Keratinocyte (primary cell): ENCODE results near the gene GAB1. TPM values are rescaled to one million over a fixed set of nuclear protein-coding genes. Genes with fewer than 3 reads are reported as not detected.

Source experiments
- DNase-seq: peaks from one replicate; pipeline ENCODE4 v3.0.0-alpha.2; 2011; ENCODE audit warnings: low read depth, missing footprints, low spot score
- FAIRE-seq: peaks from 2 replicates; lab custom pipeline; 2011; peaks lifted over from hg19 to GRCh38; lab: Jason Lieb, UNC
- H2AFZ ChIP-seq: 2 replicates; pipeline ENCODE4 v1.6.0; 2012; ENCODE audit warnings: low read length, control low read depth, inconsistent platforms; ENCODE audit not compliant: control insufficient read depth
- H3K27ac ChIP-seq: 2 replicates; pipeline ENCODE4 v1.5.1; 2011; ENCODE audit warnings: low read length; ENCODE audit not compliant: control insufficient read depth, insufficient read depth
- H3K27me3 ChIP-seq: 3 replicates; pipeline ENCODE4 v1.6.0; 2011; ENCODE audit warnings: low read length; ENCODE audit not compliant: control insufficient read depth, insufficient read depth; ENCODE audit errors: extremely low read depth
- H3K36me3 ChIP-seq, 2 experiments: 2 replicates in 1 of 2; 3 replicates in 1 of 2; pipeline ENCODE4 v1.5.1; 2011; ENCODE audit warnings: low read length in 2 of 2, mild to moderate bottlenecking in 1 of 2; ENCODE audit not compliant: control insufficient read depth in 2 of 2, insufficient read depth in 2 of 2; ENCODE audit errors: extremely low read depth in 1 of 2
- H3K4me1 ChIP-seq: 3 replicates; pipeline ENCODE4 v1.5.1; 2011; ENCODE audit warnings: low read length; ENCODE audit not compliant: control insufficient read depth, insufficient read depth; ENCODE audit errors: extremely low read depth
- H3K4me2 ChIP-seq: 3 replicates; pipeline ENCODE4 v1.6.0; 2011; ENCODE audit warnings: low read depth, low read length; ENCODE audit not compliant: control insufficient read depth, insufficient read depth; ENCODE audit errors: extremely low read depth
- H3K4me3 ChIP-seq, 3 experiments: fragments of 200-600 bp in 1 of 3; sonication (generic) in 1 of 3; 2 replicates in 2 of 3; 3 replicates in 1 of 3; pipeline ENCODE4 v1.5.1; 2011 to 2016; ENCODE audit warnings: low read length in 3 of 3, mild to moderate bottlenecking in 3 of 3, control low read depth in 2 of 3, inconsistent platforms in 1 of 3, low read depth in 1 of 3, mixed read lengths in 1 of 3, mixed run types in 1 of 3, moderate library complexity in 1 of 3; ENCODE audit not compliant: control insufficient read depth in 2 of 3, insufficient read depth in 2 of 3; ENCODE audit errors: extremely low read depth in 1 of 3
- H3K79me2 ChIP-seq: 2 replicates; pipeline ENCODE4 v1.6.0; 2012; ENCODE audit warnings: low read length; ENCODE audit not compliant: control insufficient read depth, insufficient read depth
- H3K9ac ChIP-seq: 3 replicates; pipeline ENCODE4 v1.6.0; 2011; ENCODE audit warnings: low read length; ENCODE audit not compliant: control insufficient read depth, insufficient read depth; ENCODE audit errors: extremely low read depth
- H3K9me1 ChIP-seq: 3 replicates; pipeline ENCODE4 v1.6.0; 2011; ENCODE audit warnings: low read length; ENCODE audit not compliant: control insufficient read depth, insufficient read depth; ENCODE audit errors: extremely low read depth
- H3K9me3 ChIP-seq: 2 replicates; pipeline ENCODE4 v1.5.1; 2012; ENCODE audit warnings: low read depth, low read length; ENCODE audit not compliant: control insufficient read depth
- H4K20me1 ChIP-seq: 3 replicates; pipeline ENCODE4 v1.6.0; 2011; ENCODE audit warnings: low read length; ENCODE audit not compliant: control insufficient read depth, insufficient read depth; ENCODE audit errors: extremely low read depth
- EZH2 ChIP-seq: IDR thresholded peaks from one replicate; pipeline ENCODE4 v1.6.1; 2012; ENCODE audit warnings: inconsistent platforms, mild to moderate bottlenecking, low read length, moderate library complexity
- dilution Hi-C: fragments of 300-500 bp; cut with MboI; formaldehyde crosslinking; loops from one replicate; pipeline ENCODE4 v1.7.0; 2020; ENCODE audit warnings: low sequenced_read_pairs; ENCODE audit not compliant: extremely low pct_ligation_motif_present
- polyA plus RNA-seq, 5 experiments: library from polyadenylated mRNA; depleted of rRNA in 3 of 5; stranded (reverse) in 3 of 5; stranded (forward) in 1 of 5; unstranded in 1 of 5; fragments of >200 nt; gene quantifications; 1 replicate in 1 of 5; 2 replicates in 3 of 5; 3 replicates in 1 of 5; pipeline versions ENCODE4 v1.2.1 to v1.2.3, GENCODE V29; 2011 to 2012; ENCODE audit warnings: missing spikeins in 2 of 5, low read depth in 1 of 5, low replicate concordance in 1 of 5
- TF ChIP-seq, protein P1 (sequence below), 3 experiments: IDR thresholded peaks in 1 of 3; conservative IDR thresholded peaks in 1 of 3; optimal IDR thresholded peaks in 1 of 3; 2 replicates in 2 of 3; 3 replicates in 1 of 3; pipeline versions ENCODE3 to v1.5.1; 2011; ENCODE audit warnings: low read length in 3 of 3, mild to moderate bottlenecking in 3 of 3, moderate library complexity in 2 of 3, control low read depth in 1 of 3, inconsistent platforms in 1 of 3; ENCODE audit not compliant: insufficient read depth in 2 of 3; ENCODE audit errors: extremely low read depth in 1 of 3

Gene GAB1
- polyA plus RNA-seq, 1 donor (not counting 4 experiments of a cell fraction or from before 2014, with no cell fraction given), result 11.0 TPM

GRCh38 chr4:143502231-143502630 is 165.6 kb downstream of the GAB1 start:
- dilution Hi-C loops, result no loop called here
- FAIRE-seq (no peak), DNase-seq (no peak)
- Histone ChIP-seq H3K9me1 (no peaks in the 10 kb centered on the region), H4K20me1 (no peaks in the 10 kb centered on the region), H3K4me3 (no peak overlapping the region), H3K36me3 (no peaks in the 10 kb centered on the region), H3K27ac (no peak overlapping the region), H3K4me1 (no peaks in the 10 kb centered on the region), H3K9ac (no peak overlapping the region), H3K27me3 (no peaks in the 10 kb centered on the region), H3K79me2 (no peaks in the 10 kb centered on the region), H2AFZ (no peak overlapping the region), H3K4me2 (no peak overlapping the region), H3K9me3 (no peaks in the 10 kb centered on the region)
- no peak for TF ChIP-seq EZH2
- TF ChIP-seq, protein P1, sequence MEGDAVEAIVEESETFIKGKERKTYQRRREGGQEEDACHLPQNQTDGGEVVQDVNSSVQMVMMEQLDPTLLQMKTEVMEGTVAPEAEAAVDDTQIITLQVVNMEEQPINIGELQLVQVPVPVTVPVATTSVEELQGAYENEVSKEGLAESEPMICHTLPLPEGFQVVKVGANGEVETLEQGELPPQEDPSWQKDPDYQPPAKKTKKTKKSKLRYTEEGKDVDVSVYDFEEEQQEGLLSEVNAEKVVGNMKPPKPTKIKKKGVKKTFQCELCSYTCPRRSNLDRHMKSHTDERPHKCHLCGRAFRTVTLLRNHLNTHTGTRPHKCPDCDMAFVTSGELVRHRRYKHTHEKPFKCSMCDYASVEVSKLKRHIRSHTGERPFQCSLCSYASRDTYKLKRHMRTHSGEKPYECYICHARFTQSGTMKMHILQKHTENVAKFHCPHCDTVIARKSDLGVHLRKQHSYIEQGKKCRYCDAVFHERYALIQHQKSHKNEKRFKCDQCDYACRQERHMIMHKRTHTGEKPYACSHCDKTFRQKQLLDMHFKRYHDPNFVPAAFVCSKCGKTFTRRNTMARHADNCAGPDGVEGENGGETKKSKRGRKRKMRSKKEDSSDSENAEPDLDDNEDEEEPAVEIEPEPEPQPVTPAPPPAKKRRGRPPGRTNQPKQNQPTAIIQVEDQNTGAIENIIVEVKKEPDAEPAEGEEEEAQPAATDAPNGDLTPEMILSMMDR (optimal IDR thresholded peaks at IDR 0.05 in 1 of 3, IDR thresholded peaks at IDR 0.05 in 1 of 3, conservative IDR thresholded peaks at IDR 0.05 in 1 of 3; ENCODE audit: extremely low read depth in 1 of 3, insufficient read depth in 2 of 3, low read length in 3 of 3), result no peak

GRCh38 chr4:143506031-143506430 is 169.4 kb downstream of the GAB1 start:
- Histone ChIP-seq H3K4me1 (no peaks in the 10 kb centered on the region), H3K36me3 (no peaks in the 10 kb centered on the region), H3K27ac (no peak overlapping the region), H3K27me3 (no peaks in the 10 kb centered on the region), H3K9ac (no peak overlapping the region), H3K9me1 (no peaks in the 10 kb centered on the region), H3K4me3 (no peak overlapping the region), H2AFZ (no peak overlapping the region), H3K79me2 (no peaks in the 10 kb centered on the region), H3K4me2 (no peak overlapping the region), H3K9me3 (no peaks in the 10 kb centered on the region), H4K20me1 (no peaks in the 10 kb centered on the region)
- no peak for TF ChIP-seq EZH2
- TF ChIP-seq, protein P1 (optimal IDR thresholded peaks at IDR 0.05 in 1 of 3, IDR thresholded peaks at IDR 0.05 in 1 of 3, conservative IDR thresholded peaks at IDR 0.05 in 1 of 3; ENCODE audit: extremely low read depth in 1 of 3, insufficient read depth in 2 of 3, low read length in 3 of 3), result no peak
- dilution Hi-C loops, result no loop called here
- FAIRE-seq (no peak), DNase-seq (no peak)
